SK-N-MC (cell line): ENCODE measurements around the gene VPS41.

Source experiments
- DNase-seq: peaks from one replicate; pipeline ENCODE4 v3.0.0-alpha.2; 2011; ENCODE audit warnings: low read depth, low spot score
- H3K27ac ChIP-seq: fragments of 200-600 bp; sonication (generic); 2 replicates; pipeline ENCODE4 v1.5.1; 2016; ENCODE audit warnings: mixed run types
- H3K36me3 ChIP-seq: fragments of 200-600 bp; sonication (generic); 2 replicates; pipeline ENCODE4 v1.6.1; 2017; ENCODE audit warnings: antibody characterized with exemption, low read length, mixed read lengths; ENCODE audit not compliant: insufficient read depth
- H3K4me3 ChIP-seq: fragments of 200-600 bp; sonication (generic); 2 replicates; pipeline ENCODE4 v1.5.1; 2016
- H3K9ac ChIP-seq: fragments of 200-600 bp; sonication (generic); 2 replicates; pipeline ENCODE4 v1.8.0; 2017; ENCODE audit warnings: mixed run types, mixed read lengths; ENCODE audit not compliant: insufficient read length
- H3K9me3 ChIP-seq: fragments of 200-600 bp; sonication (generic); 2 replicates; pipeline ENCODE4 v1.6.1; 2017; ENCODE audit warnings: low read depth, mild to moderate bottlenecking, antibody characterized with exemption, low read length, moderate library complexity, mixed read lengths
- EZH2 ChIP-seq: fragments of 200-600 bp; sonication (generic); IDR thresholded peaks from one replicate; pipeline ENCODE4 v1.6.1; 2017; ENCODE audit warnings: antibody characterized with exemption
- FOXP2 ChIP-seq: optimal IDR thresholded peaks from 2 replicates; pipeline ENCODE3; 2011; ENCODE audit warnings: mild to moderate bottlenecking, moderate library complexity; ENCODE audit not compliant: insufficient read depth; ENCODE audit errors: extremely low read length, control extremely low read depth
- POLR2AphosphoS5 ChIP-seq: IDR thresholded peaks from 2 replicates; pipeline ENCODE4 v1.6.1; 2012; ENCODE audit warnings: mild to moderate bottlenecking, low read depth, low read length, borderline replicate concordance

The VPS41 gene

DNA sequence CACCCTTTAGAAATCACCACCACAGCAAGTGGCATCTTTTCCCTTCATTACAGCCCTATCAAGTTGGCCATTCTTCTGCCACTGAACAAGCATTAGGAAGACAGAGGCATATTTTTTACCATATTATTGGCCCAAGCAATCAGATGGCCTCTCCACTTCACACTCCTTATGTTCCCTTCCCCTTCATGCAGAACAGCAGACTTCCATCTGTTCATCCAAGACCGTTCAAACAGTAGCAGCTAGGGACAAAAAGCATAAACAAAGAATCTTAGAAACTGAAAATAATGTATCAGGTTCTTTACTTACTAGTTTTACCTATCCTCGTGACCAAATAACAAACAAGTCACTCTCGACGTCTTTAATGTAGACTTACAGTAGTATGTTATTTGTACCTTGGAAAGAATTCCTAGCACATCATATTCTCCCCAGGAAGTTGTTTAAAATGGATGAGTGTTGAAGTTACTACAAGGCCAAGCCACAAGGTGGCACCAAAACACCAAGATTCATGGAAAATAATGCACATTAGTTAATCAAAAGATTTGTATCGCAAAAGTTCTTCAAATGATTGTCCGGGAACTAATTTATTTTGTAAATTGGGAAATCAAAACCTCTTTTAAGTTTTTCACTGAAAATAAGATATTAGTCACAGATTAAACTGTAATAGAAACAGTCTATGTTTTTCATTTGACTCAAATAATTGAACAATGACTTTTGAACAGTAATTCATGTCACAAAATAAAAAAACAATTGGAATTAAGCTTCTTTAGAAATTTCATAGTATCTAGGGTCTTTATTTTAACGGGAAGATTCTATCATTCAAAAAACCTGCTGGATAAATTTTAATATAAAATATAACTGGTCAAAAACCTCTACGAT lies 112.1 kb downstream of the VPS41 start:
- H3K9me3 ChIP-seq = no peaks in the 10 kb centered on the region
- no peak overlapping the region for H3K4me3 ChIP-seq
- no peak overlapping the region for H3K27ac ChIP-seq
- no peak overlapping the region for H3K9ac ChIP-seq
- H3K36me3 ChIP-seq = no peaks in the 10 kb centered on the region
- no peak for TF ChIP-seq POLR2AphosphoS5
- TF ChIP-seq FOXP2 = no peak
- TF ChIP-seq EZH2 = no peak
- DNase-seq = peak; percentile 40

DNA sequence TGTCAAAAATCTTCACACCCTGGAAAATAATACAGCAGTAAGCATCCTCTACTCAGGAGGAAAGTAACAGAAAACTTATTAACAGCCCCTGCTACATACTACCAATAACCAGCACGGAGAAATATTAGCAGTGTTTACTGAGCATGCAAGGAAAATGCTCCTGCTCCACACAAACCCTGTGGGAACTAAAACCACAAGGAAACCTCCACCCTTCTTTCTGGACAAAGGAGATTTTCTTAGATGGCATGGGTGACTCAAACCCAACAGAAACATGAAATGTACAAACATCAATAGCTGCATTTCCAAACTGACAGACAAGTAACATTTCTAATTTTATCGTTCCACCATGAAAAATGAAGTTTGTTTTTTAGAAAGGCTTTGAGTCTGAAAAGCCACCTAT lies 113.4 kb downstream of the VPS41 start:
- Histone ChIP-seq H3K9me3 (no peaks in the 10 kb centered on the region), H3K4me3 (no peak overlapping the region), H3K36me3 (no peaks in the 10 kb centered on the region), H3K9ac (no peak overlapping the region), H3K27ac (no peak overlapping the region)
- no peak for DNase-seq
- TF ChIP-seq POLR2AphosphoS5 (no peak), EZH2 (no peak), FOXP2 (no peak)

GRCh38 chr7:38781991-38782390 lies 127.0 kb downstream of the VPS41 start:
- DNase-seq = no peak

DNA sequence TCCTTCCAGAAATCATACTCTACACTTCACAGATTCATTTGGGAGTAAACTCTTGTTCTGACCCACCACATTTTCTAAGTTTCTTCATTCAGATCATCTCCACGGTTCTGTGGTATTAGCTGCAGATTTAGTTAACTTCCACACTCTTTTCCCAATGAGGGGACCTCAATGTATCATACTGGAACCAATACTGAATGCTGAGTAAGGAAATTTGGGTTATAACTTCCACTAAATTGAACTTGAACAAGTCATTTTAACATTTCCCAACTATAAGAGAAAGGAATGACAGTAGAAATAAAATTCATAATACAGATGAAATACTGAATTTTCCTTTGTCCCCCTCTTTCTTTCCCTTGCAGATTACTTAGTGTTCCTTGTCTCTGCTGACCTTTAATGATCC lies 131.4 kb downstream of the VPS41 start:
- no peak overlapping the region for H3K4me3 ChIP-seq
- no peak overlapping the region for H3K9ac ChIP-seq
- TF ChIP-seq EZH2 (no peak), FOXP2 (no peak), POLR2AphosphoS5 (no peak)
- H3K27ac ChIP-seq = no peak overlapping the region
- H3K36me3 ChIP-seq = peaks cover under 1% of the 10 kb centered on the region; the same call in 1 of the 2 replicates
- DNase-seq = no peak
- H3K9me3 ChIP-seq = no peaks in the 10 kb centered on the region

More at GRCh38 chr7:38781991-38782390, 127.0 kb downstream of the VPS41 start:
- Histone ChIP-seq H3K4me3 (no peak overlapping the region), H3K9ac (no peak overlapping the region), H3K27ac (no peak overlapping the region), H3K36me3 (no peaks in the 10 kb centered on the region), H3K9me3 (no peaks in the 10 kb centered on the region)
- TF ChIP-seq POLR2AphosphoS5 (no peak), FOXP2 (no peak), EZH2 (no peak)

- Histone ChIP-seq H3K4me3 (no peak overlapping the region), H3K36me3 (peaks cover 9% of the 10 kb centered on the region), H3K9ac (no peak overlapping the region), H3K27ac (no peak overlapping the region), H3K9me3 (no peaks in the 10 kb centered on the region)
- TF ChIP-seq EZH2 (no peak), POLR2AphosphoS5 (no peak), FOXP2 (no peak)
- no peak for DNase-seq
Observed at GRCh38 chr7:38775506-38776175, 133.3 kb downstream of the VPS41 start.

GRCh38 chr7:38773430-38773829 lies 135.6 kb downstream of the VPS41 start:
- DNase-seq = no peak
- Histone ChIP-seq H3K9ac (no peak overlapping the region), H3K4me3 (no peak overlapping the region), H3K9me3 (no peaks in the 10 kb centered on the region), H3K27ac (no peak overlapping the region), H3K36me3 (peaks cover 9% of the 10 kb centered on the region)
- TF ChIP-seq POLR2AphosphoS5 = no peak
- TF ChIP-seq FOXP2 = no peak
- TF ChIP-seq EZH2 = no peak

DNA sequence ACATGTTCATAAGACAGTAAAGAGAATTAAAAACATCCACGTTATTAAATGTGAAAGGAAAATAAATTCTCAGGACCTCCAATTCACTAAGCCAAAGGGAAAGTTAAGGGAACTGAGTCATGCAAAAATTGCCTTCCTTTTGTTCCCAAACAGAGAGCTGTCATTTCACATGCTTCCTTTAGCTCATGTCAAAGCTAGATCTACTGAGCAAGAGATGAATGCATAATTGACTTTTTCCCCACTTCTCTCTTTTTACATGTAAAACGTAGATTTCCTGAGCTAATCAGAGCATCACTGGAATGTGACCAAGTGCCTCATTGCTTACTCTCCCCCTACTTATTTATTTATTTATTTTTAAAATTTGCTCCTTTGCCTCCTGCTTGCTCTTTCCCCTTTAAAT lies 148.8 kb downstream of the VPS41 start:
- DNase-seq = no peak
- 0 out of 2 replicates have a peak, but pooled peaks cover 3% of the 10 kb centered on the region for H3K36me3 ChIP-seq
- no peak overlapping the region for H3K4me3 ChIP-seq
- no peaks in the 10 kb centered on the region for H3K9me3 ChIP-seq
- TF ChIP-seq POLR2AphosphoS5 = no peak
- TF ChIP-seq EZH2 = no peak
- TF ChIP-seq FOXP2 = no peak
- H3K9ac ChIP-seq = no peak overlapping the region
- H3K27ac ChIP-seq = no peak overlapping the region

DNA sequence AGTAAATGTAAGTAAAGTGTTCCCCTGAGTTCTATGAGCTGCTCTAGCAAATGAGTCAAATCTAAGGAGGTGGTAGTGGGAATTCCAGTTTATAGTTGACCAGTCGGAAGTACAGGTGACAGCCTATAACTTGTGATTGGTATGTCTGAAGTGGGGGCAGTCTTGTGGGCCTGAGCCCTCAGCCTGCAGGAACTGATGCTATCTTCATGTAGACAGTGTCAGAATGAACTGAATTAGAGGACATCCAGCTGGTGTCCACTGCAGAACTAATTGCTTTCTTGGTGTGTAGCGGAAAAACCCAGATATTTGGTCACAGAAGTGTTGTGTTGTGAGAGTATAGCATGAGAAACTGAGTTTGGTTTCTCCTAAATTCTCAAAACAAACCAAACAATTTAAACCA lies 150.0 kb downstream of the VPS41 start:
- H3K4me3 ChIP-seq = no peak overlapping the region
- no peak for DNase-seq
- TF ChIP-seq POLR2AphosphoS5 = no peak
- no peak for TF ChIP-seq FOXP2
- no peak for TF ChIP-seq EZH2
- no peaks in the 10 kb centered on the region for H3K9me3 ChIP-seq
- no peak overlapping the region for H3K9ac ChIP-seq
- 0 out of 2 replicates have a peak, but pooled peaks cover 3% of the 10 kb centered on the region for H3K36me3 ChIP-seq
- no peak overlapping the region for H3K27ac ChIP-seq

- no peak for DNase-seq
- Histone ChIP-seq H3K9me3 (no peaks in the 10 kb centered on the region), H3K4me3 (no peak overlapping the region), H3K36me3 (no peaks in the 10 kb centered on the region; the same call in 1 of the 2 replicates), H3K27ac (no peak overlapping the region), H3K9ac (no peak overlapping the region)
- TF ChIP-seq EZH2 (no peak), POLR2AphosphoS5 (no peak), FOXP2 (no peak)
Observed at GRCh38 chr7:38757931-38758330, 151.1 kb downstream of the VPS41 start.
